ENCODE measurements around the gene SREBF2.

GRCh38 chr22:41838842-41839618, 6.1 kb downstream of the SREBF2 start:
- TF ChIP-seq POLR2AphosphoS5 (IDR thresholded peaks at IDR 0.05; ENCODE audit: borderline replicate concordance, low read depth, low read length) (no peak), EZH2 (IDR thresholded peaks at IDR 0.05) (no peak), FOXP2 (optimal IDR thresholded peaks at IDR 0.05; ENCODE audit: control extremely low read depth, extremely low read length, insufficient read depth) (no peak)

All from SK-N-MC (cell line).